IPS-18a (cell line): Measurements from ENCODE around the gene CCDC122.
"Not testable (repeated sequence)": the region's sequence is repeated elsewhere in the genome, so short reads cannot be mapped to it uniquely, and the experiment has no call there.

Source experiments
- H3K27ac ChIP-seq: one replicate; pipeline ENCODE4 v1.5.1; 2013; ENCODE audit warnings: low read length
- H3K27me3 ChIP-seq: one replicate; pipeline ENCODE4 v1.6.1; 2013; ENCODE audit warnings: mild to moderate bottlenecking, low read length; ENCODE audit not compliant: control insufficient read depth, insufficient read depth
- H3K36me3 ChIP-seq: one replicate; pipeline ENCODE4 v1.6.1; 2013; ENCODE audit warnings: low read depth, low read length; ENCODE audit not compliant: control insufficient read depth
- H3K4me1 ChIP-seq: one replicate; pipeline ENCODE4 v1.6.1; 2013; ENCODE audit warnings: low read depth, low read length; ENCODE audit not compliant: control insufficient read depth
- H3K4me3 ChIP-seq: one replicate; pipeline ENCODE4 v1.5.1; 2013; ENCODE audit warnings: low read length
- H3K9ac ChIP-seq: one replicate; pipeline ENCODE4 v1.6.1; 2013; ENCODE audit warnings: mild to moderate bottlenecking, low read length, moderate library complexity
- H3K9me3 ChIP-seq: one replicate; pipeline ENCODE4 v1.6.1; 2013; ENCODE audit warnings: low read depth, low read length; ENCODE audit not compliant: control insufficient read depth

The CCDC122 gene

GRCh38 chr13:43831088-43831487 is 48.5 kb downstream of the CCDC122 start:
- no peaks in the 10 kb centered on the region for H3K27me3 ChIP-seq
- H3K27ac ChIP-seq, result no peak overlapping the region
- H3K9me3 ChIP-seq, result no peaks in the 10 kb centered on the region
- H3K4me3 ChIP-seq, result no peak overlapping the region
- H3K4me1 ChIP-seq, result no peaks in the 10 kb centered on the region
- no peaks in the 10 kb centered on the region for H3K36me3 ChIP-seq
- no peak overlapping the region for H3K9ac ChIP-seq

DNA sequence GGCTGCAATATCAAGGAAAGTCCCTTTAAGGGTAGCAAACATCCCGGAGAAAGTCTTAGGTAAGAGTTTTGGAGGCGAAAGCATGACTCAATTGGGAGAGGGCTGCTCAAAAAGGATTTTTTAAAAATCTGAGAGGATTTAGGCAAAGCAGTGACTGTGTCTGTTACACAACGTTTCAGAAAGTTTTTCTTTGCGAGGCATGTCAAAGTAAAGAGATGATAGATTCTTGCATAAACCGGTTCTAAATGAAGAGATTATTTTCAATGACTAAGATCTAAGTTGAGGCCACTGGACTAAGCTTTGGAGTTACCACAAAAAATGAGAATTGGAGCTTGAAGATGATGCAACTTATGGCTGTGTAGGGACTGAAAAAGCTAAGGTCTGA is 49.1 kb downstream of the CCDC122 start:
- Histone ChIP-seq H3K9me3 (no peaks in the 10 kb centered on the region), H3K9ac (no peak overlapping the region), H3K27ac (no peak overlapping the region), H3K27me3 (no peaks in the 10 kb centered on the region), H3K4me3 (no peak overlapping the region), H3K36me3 (no peaks in the 10 kb centered on the region), H3K4me1 (no peaks in the 10 kb centered on the region)

DNA sequence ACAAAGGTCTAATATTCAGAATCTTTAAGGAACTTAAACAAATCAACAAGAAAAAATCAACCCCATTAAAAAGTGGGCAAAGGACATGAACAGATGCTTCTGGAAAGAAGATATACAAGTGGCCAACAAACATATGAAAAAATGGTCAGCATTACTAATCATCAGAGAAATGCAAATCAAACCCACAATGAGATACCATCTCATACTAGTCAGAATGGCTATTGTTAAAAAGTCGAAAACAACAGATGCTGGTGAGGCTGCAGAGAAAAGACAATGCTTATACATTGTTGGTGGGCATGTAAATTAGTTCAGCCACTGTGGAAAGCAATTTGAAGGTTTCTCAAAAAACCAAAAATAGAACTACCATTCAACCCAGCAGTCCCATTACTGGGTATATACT is 54.9 kb downstream of the CCDC122 start:
- H3K27me3 ChIP-seq, H3K4me3 ChIP-seq, H3K4me1 ChIP-seq, H3K9ac ChIP-seq, H3K9me3 ChIP-seq, H3K36me3 ChIP-seq, H3K27ac ChIP-seq: not testable (repeated sequence)

DNA sequence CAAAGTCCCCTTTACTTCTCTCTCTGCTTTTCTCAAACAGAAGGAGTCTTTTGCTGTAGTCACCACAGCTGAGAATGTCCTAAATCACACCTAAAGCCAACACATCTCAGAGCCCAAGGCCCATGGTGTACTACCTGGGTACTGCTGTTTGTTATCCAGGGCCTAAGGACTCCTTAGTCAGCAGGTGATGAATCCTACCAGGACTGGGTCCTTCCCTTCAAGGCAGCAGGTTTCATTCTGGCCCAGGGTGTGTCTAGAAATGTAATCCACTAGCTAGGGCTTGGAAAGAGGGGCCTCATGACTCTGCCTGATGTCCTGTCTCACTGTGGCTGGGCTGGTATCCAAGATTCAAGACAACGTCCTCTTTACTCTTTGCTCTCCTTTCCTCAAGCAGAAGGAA is 56.6 kb downstream of the CCDC122 start:
- H3K4me3 ChIP-seq, result no peak overlapping the region
- H3K9me3 ChIP-seq, result no peaks in the 10 kb centered on the region
- H3K4me1 ChIP-seq, result no peaks in the 10 kb centered on the region
- no peaks in the 10 kb centered on the region for H3K36me3 ChIP-seq
- H3K27ac ChIP-seq, result no peak overlapping the region
- no peaks in the 10 kb centered on the region for H3K27me3 ChIP-seq
- no peak overlapping the region for H3K9ac ChIP-seq

DNA sequence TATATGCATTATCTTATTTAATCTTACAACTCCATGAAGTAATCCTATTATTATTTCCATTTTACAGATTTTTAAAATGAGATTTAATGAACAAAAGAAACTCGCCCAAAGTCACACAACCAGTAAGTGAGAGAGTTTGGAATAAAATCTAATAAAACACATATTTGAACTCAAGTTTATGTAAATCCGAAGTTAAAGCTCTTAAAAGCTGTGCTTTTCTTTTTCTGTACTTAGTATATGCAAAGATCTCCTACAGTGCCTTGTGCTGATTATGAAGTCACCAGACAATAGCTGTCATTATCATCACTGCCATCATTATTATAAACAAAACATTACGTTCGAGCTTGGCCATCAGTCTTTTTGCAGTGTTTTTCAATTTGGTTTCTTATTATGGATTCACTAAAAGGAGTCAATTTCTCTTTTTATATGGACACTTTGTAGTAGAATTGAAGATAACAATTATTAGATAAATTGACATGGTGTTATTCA is 63.1 kb downstream of the CCDC122 start:
- H3K4me1 ChIP-seq, result no peaks in the 10 kb centered on the region
- no peaks in the 10 kb centered on the region for H3K36me3 ChIP-seq
- H3K9me3 ChIP-seq, result no peaks in the 10 kb centered on the region
- no peak overlapping the region for H3K9ac ChIP-seq
- no peak overlapping the region for H3K27ac ChIP-seq
- no peak overlapping the region for H3K4me3 ChIP-seq
- H3K27me3 ChIP-seq, result no peaks in the 10 kb centered on the region

GRCh38 chr13:43815204-43815603 is 64.3 kb downstream of the CCDC122 start:
- Histone ChIP-seq H3K4me3 (no peak overlapping the region), H3K27me3 (no peaks in the 10 kb centered on the region), H3K27ac (no peak overlapping the region), H3K9ac (no peak overlapping the region), H3K4me1 (no peaks in the 10 kb centered on the region), H3K9me3 (no peaks in the 10 kb centered on the region), H3K36me3 (no peaks in the 10 kb centered on the region)

DNA sequence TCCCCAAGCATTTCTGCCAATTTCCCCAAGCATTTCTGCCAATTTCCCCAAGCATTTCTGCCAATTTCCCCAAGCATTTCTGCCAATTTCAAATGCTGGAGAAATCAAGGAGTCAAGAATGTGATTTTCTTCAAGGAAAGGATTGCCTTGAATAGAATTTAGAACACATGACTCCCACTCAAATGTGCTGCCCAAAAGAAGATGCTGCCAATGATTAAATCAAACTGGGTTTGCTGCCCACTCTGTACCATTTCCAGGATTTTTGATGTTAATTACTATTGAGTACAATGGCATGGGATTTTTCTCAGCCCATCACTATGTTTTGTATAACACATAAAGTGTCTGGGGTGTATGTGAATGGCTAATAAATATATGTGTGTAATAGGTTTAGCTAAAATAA is 70.9 kb downstream of the CCDC122 start:
- H3K27me3 ChIP-seq, result no peaks in the 10 kb centered on the region
- peaks cover 7% of the 10 kb centered on the region for H3K4me1 ChIP-seq
- no peak overlapping the region for H3K27ac ChIP-seq
- H3K9ac ChIP-seq, result no peak overlapping the region
- no peak overlapping the region for H3K4me3 ChIP-seq
- no peaks in the 10 kb centered on the region for H3K36me3 ChIP-seq
- H3K9me3 ChIP-seq, result no peaks in the 10 kb centered on the region

- no peaks in the 10 kb centered on the region for H3K36me3 ChIP-seq
- no peak overlapping the region for H3K4me3 ChIP-seq
- no peaks in the 10 kb centered on the region for H3K27me3 ChIP-seq
- H3K27ac ChIP-seq, result no peak overlapping the region
- peaks cover 7% of the 10 kb centered on the region for H3K4me1 ChIP-seq
- no peaks in the 10 kb centered on the region for H3K9me3 ChIP-seq
- H3K9ac ChIP-seq, result no peak overlapping the region
Observed at GRCh38 chr13:43805681-43806128, 73.8 kb downstream of the CCDC122 start.

DNA sequence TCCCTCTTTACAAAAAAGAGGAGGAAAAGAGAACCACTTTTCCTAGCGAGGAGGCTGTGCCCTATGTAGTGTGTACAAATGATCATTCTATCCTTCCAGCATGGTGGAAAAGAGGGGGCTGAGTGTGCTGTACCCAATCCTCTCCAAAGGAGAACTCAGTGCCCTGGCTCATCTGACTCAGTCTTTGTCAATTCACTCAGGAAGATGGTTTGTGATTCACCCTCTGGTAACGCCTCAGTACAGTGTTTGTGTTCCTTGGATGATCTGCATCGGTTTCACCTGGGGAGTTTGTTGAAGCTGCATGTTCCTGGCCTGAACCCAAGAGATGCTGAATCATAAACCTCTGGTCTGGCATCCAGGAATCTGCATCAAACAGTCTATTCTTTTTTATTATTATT is 74.5 kb downstream of the CCDC122 start:
- Histone ChIP-seq H3K36me3 (no peaks in the 10 kb centered on the region), H3K4me3 (no peak overlapping the region), H3K27ac (no peak overlapping the region), H3K4me1 (peaks cover 7% of the 10 kb centered on the region), H3K9me3 (no peaks in the 10 kb centered on the region), H3K9ac (no peak overlapping the region), H3K27me3 (no peaks in the 10 kb centered on the region)

- H3K27me3 ChIP-seq, result no peaks in the 10 kb centered on the region
- peaks cover 7% of the 10 kb centered on the region for H3K4me1 ChIP-seq
- H3K4me3 ChIP-seq, result no peak overlapping the region
- H3K9ac ChIP-seq, result no peak overlapping the region
- no peak overlapping the region for H3K27ac ChIP-seq
- no peaks in the 10 kb centered on the region for H3K36me3 ChIP-seq
- H3K9me3 ChIP-seq, result no peaks in the 10 kb centered on the region
Observed at GRCh38 chr13:43804461-43805070, 75.0 kb downstream of the CCDC122 start.

DNA sequence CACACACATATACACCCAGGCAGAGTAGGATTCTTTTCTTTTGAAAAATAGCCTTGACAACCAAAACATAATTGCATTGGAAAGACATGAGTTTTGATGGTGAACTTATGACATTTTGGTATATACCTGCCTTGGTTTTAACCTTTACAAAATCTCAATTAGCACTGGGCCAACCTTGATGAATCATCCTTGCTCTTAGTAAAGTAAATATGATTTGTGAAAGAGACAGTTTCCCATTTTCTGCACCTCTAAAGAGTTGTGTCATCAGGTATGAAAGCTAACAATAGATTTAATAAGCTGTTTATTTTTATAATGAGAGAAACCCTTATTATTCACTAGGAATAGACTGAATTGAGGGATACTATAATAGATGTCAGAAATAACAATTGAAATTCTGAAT is 77.0 kb downstream of the CCDC122 start:
- H3K9me3 ChIP-seq, result no peaks in the 10 kb centered on the region
- H3K27ac ChIP-seq, result no peak overlapping the region
- no peak overlapping the region for H3K4me3 ChIP-seq
- H3K27me3 ChIP-seq, result no peaks in the 10 kb centered on the region
- no peak overlapping the region for H3K9ac ChIP-seq
- H3K36me3 ChIP-seq, result no peaks in the 10 kb centered on the region
- peaks cover 7% of the 10 kb centered on the region for H3K4me1 ChIP-seq

DNA sequence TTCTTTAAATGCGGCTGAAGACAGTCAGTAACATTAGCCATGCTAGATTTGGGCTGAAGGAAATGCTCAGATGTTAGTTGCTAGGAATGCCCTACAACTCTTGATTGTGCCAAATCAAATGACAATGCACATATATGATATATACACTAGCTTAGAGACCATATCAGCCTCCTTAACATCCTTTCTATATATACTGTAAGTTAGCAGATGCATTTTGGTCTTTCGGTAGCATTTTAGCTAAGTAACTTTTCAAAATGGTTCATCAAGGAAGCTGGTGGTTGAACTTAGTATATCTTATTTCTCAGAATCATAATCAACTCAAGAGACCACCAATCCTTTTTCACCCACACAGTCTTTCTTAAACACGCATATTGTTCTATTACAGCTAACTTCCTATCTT is 78.7 kb downstream of the CCDC122 start:
- Histone ChIP-seq H3K36me3 (no peaks in the 10 kb centered on the region), H3K4me3 (no peak overlapping the region), H3K9ac (no peak overlapping the region), H3K4me1 (peaks cover 7% of the 10 kb centered on the region), H3K27me3 (no peaks in the 10 kb centered on the region), H3K9me3 (no peaks in the 10 kb centered on the region), H3K27ac (no peak overlapping the region)
